GM18951 (cell line): ENCODE measurements around the gene NTNG2.
"Not testable (repeated sequence)": the region's sequence is repeated elsewhere in the genome, so short reads cannot be mapped to it uniquely, and the experiment has no call there.

Experiments used
- POLR2A ChIP-seq: IDR thresholded peaks from 4 replicates; pipeline ENCODE4 v1.6.1; 2011; ENCODE audit warnings: mild to moderate bottlenecking; ENCODE audit not compliant: insufficient read length, insufficient read depth; ENCODE audit errors: extremely low read depth
- in situ Hi-C: fragments of 300-500 bp; cut with MboI; formaldehyde crosslinking; loops from one replicate; pipeline ENCODE4 v1.12.0; 2022; ENCODE audit warnings: low sequenced_read_pairs, mixed read lengths, inconsistent platforms; ENCODE audit not compliant: unreplicated experiment

NTNG2 gene, protein sequence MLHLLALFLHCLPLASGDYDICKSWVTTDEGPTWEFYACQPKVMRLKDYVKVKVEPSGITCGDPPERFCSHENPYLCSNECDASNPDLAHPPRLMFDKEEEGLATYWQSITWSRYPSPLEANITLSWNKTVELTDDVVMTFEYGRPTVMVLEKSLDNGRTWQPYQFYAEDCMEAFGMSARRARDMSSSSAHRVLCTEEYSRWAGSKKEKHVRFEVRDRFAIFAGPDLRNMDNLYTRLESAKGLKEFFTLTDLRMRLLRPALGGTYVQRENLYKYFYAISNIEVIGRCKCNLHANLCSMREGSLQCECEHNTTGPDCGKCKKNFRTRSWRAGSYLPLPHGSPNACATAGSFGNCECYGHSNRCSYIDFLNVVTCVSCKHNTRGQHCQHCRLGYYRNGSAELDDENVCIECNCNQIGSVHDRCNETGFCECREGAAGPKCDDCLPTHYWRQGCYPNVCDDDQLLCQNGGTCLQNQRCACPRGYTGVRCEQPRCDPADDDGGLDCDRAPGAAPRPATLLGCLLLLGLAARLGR

GRCh38 chr9:132161743-132162184 lies at the start of gene NTNG2:
TSS of gene NTNG2 (plus strand) at chr9:132162058. CDS start at chr9:132166832, 4,774 bp downstream.
- in situ Hi-C loops, result no loop called here
- no peak for TF ChIP-seq POLR2A

GRCh38 chr9:132114102-132114707 lies 47.7 kb upstream of the NTNG2 start:
- in situ Hi-C loops, result no loop called here

GRCh38 chr9:132116583-132116982 lies 45.3 kb upstream of the NTNG2 start:
- TF ChIP-seq POLR2A, result no peak
- in situ Hi-C loops, result no loop called here

More at GRCh38 chr9:132114102-132114707, 47.7 kb upstream of the NTNG2 start:
- TF ChIP-seq POLR2A, result no peak

GRCh38 chr9:132117694-132118093 lies 44.2 kb upstream of the NTNG2 start:
- no peak for TF ChIP-seq POLR2A
- in situ Hi-C loops, result no loop called here

GRCh38 chr9:132121021-132121420 lies 40.8 kb upstream of the NTNG2 start:
- TF ChIP-seq POLR2A, result no peak
- in situ Hi-C loops, result no loop called here

DNA sequence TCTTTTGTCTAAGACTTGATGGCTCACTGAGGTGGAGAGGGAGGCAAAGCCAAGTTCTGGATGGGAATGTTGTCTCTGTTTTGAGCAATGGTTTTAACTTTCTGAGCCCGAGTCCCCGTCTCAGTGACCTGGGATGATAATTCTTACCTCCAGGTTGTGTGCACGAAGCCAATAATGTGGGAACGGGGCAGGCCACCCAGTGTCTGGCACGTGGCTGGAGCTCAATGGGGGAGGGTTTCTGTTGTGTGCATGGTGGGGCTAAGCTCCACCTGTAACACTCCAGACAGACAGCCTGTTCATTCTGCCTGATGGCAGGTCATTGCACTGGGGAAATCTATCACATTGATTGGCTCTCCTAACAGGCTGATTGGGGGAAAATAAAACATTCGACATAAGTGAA lies 37.1 kb upstream of the NTNG2 start:
- in situ Hi-C loops, result no loop called here
- no peak for TF ChIP-seq POLR2A

GRCh38 chr9:132125361-132125760 lies 36.5 kb upstream of the NTNG2 start:
- in situ Hi-C loops, result no loop called here
- TF ChIP-seq POLR2A, result no peak

- TF ChIP-seq POLR2A, result no peak
- in situ Hi-C loops, result no loop called here
Measured at GRCh38 chr9:132125944-132126679, 35.7 kb upstream of the NTNG2 start.

DNA sequence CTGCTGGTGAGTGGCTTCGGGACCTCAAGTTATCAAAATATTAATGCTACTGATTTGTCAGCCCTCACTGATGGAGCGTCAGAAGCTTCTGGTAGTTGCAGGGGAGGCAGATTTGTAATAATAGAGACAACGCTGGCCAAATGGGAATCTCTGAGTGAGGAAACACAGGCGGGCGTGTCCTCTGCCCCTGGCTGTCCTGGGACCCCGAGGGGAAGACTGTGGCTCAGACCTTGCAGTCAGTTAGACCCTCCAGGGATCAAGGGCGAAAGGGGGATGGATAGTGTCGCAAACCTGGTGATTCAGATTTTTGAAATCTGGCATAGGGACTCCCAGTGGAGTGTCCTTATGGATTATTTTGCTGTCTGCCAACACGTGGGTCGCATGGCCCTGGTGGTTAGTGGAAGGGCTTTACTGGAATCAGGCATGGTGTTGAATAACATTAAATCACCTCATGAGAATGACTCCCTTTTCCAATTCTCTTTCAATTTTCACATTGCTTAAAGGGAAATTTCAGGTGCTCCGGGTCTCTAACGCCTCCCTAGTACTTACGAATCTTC lies 35.1 kb upstream of the NTNG2 start:
- no peak for TF ChIP-seq POLR2A
- in situ Hi-C loops, result no loop called here

GRCh38 chr9:132127888-132128534 lies 33.8 kb upstream of the NTNG2 start:
- no peak for TF ChIP-seq POLR2A
- in situ Hi-C loops, result no loop called here

DNA sequence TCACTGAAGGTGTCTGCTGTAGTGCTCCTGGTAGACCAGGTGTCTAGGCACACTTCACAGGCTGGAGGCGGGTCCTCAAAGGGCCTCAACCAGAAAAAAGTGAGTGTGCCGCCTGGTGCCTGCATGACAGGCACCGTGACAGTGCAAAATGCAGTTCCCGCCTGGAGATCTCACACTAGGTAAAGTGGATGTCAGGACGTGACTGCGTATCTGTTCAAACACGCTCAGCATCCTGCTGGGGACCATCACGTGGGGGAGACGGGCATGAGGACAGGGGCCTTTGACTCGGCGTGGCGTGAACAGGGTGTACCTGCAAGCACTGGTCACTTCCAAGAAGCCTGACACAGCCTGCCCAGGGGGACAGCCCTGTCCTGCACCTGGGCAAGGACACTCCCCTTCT lies 32.3 kb upstream of the NTNG2 start:
- in situ Hi-C loops, result no loop called here
- TF ChIP-seq POLR2A, result no peak

DNA sequence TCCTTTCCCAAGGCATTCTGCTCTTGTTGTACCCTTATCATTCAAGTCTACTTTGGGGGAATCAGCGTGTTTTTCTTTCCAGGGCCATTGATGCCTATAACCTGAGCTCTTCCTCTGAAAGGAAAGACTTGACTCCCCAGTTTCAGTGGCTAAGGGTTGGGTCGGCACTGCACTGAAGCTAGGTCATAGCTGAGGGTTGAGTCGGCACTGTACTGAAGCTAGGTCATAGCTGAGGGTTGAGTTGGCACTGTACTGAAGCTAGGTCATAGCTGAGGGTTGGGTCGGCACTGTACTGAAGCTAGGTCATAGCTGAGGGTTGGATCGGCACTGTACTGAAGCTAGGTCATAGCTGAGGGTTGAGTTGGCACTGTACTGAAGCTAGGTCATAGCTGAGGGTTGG lies 27.8 kb upstream of the NTNG2 start:
- in situ Hi-C loops, result not testable (repeated sequence)

- no peak for TF ChIP-seq POLR2A
- in situ Hi-C loops, result no loop called here
Measured at GRCh38 chr9:132135456-132135855, 26.4 kb upstream of the NTNG2 start.
